Astrocyte (in vitro differentiated cells and primary cell): ENCODE measurements around the gene ANKRD36. TPM values are rescaled to one million over a fixed set of nuclear protein-coding genes. Genes with fewer than 3 reads are reported as not detected.
"Not testable (repeated sequence)": the region's sequence is repeated elsewhere in the genome, so short reads cannot be mapped to it uniquely, and the experiment has no call there.

Source experiments
- DNase-seq: peaks from one replicate; pipeline ENCODE4 v3.0.0-alpha.2; 2010; ENCODE audit warnings: low read depth
- FAIRE-seq: peaks from 2 replicates; lab custom pipeline; 2011; peaks lifted over from hg19 to GRCh38; lab: Jason Lieb, UNC
- H2AFZ ChIP-seq: 2 replicates; pipeline ENCODE4 v1.6.0; 2012; ENCODE audit warnings: low read depth, low read length, inconsistent platforms
- H3K27ac ChIP-seq: 2 replicates; pipeline ENCODE4 v1.5.1; 2011; ENCODE audit warnings: low read depth, low read length, inconsistent platforms
- H3K27me3 ChIP-seq: 2 replicates; pipeline ENCODE4 v1.6.0; 2011; ENCODE audit warnings: low read length, inconsistent platforms; ENCODE audit not compliant: insufficient read depth
- H3K36me3 ChIP-seq: 2 replicates; pipeline ENCODE4 v1.5.1; 2011; ENCODE audit warnings: low read length, inconsistent platforms; ENCODE audit not compliant: insufficient read depth
- H3K4me1 ChIP-seq: 2 replicates; pipeline ENCODE4 v1.5.1; 2011; ENCODE audit warnings: low read length, inconsistent platforms; ENCODE audit not compliant: insufficient read depth
- H3K4me2 ChIP-seq: 2 replicates; pipeline ENCODE4 v1.6.0; 2012; ENCODE audit warnings: low read length, inconsistent platforms
- H3K4me3 ChIP-seq: 2 replicates; pipeline ENCODE4 v1.5.1; 2011; ENCODE audit warnings: low read depth, mild to moderate bottlenecking, low read length, inconsistent platforms; ENCODE audit not compliant: insufficient read depth
- H3K79me2 ChIP-seq: 2 replicates; pipeline ENCODE4 v1.6.0; 2012; ENCODE audit warnings: mild to moderate bottlenecking, low read length, inconsistent platforms; ENCODE audit not compliant: insufficient read depth
- H3K9ac ChIP-seq: 2 replicates; pipeline ENCODE4 v1.6.0; 2012; ENCODE audit warnings: mild to moderate bottlenecking, low read length, inconsistent platforms
- H3K9me3 ChIP-seq: 2 replicates; pipeline ENCODE4 v1.5.1; 2012; ENCODE audit warnings: low read depth, mild to moderate bottlenecking, low read length, inconsistent platforms; ENCODE audit not compliant: insufficient read depth
- H4K20me1 ChIP-seq: 2 replicates; pipeline ENCODE4 v1.6.0; 2012; ENCODE audit warnings: low read length, inconsistent platforms; ENCODE audit not compliant: insufficient read depth
- H3K27ac Mint-ChIP-seq: one replicate; pipeline ENCODE4 v1.8.0; 2021; ENCODE audit warnings: mild to moderate bottlenecking, mixed read lengths; ENCODE audit not compliant: unreplicated experiment
- H3K27me3 Mint-ChIP-seq: one replicate; pipeline ENCODE4 v1.8.0; 2021; ENCODE audit warnings: low read depth, mixed read lengths; ENCODE audit not compliant: unreplicated experiment
- H3K36me3 Mint-ChIP-seq: one replicate; pipeline ENCODE4 v1.8.0; 2021; ENCODE audit warnings: low read depth, mixed read lengths; ENCODE audit not compliant: unreplicated experiment
- H3K4me1 Mint-ChIP-seq: one replicate; pipeline ENCODE4 v1.8.0; 2021; ENCODE audit warnings: low read depth, mixed read lengths; ENCODE audit not compliant: unreplicated experiment
- H3K4me3 Mint-ChIP-seq: one replicate; pipeline ENCODE4 v1.8.0; 2021; ENCODE audit warnings: mild to moderate bottlenecking, moderate library complexity, mixed read lengths; ENCODE audit not compliant: unreplicated experiment
- H3K9me3 Mint-ChIP-seq: one replicate; pipeline ENCODE4 v1.8.0; 2021; ENCODE audit warnings: mild to moderate bottlenecking, mixed read lengths; ENCODE audit not compliant: unreplicated experiment
- CTCF ChIP-seq: IDR thresholded peaks from 2 replicates; pipeline ENCODE4 v1.5.1; 2011; ENCODE audit warnings: low read depth, mild to moderate bottlenecking, inconsistent platforms, low read length, moderate library complexity; ENCODE audit not compliant: insufficient read depth
- EZH2 ChIP-seq: IDR thresholded peaks from 2 replicates; pipeline ENCODE4 v1.6.1; 2012; ENCODE audit warnings: mild to moderate bottlenecking, low read length, inconsistent platforms; ENCODE audit not compliant: insufficient read depth
- total RNA-seq: library from RNA; stranded (reverse); gene quantifications from 2 replicates; pipeline ENCODE4 v1.2.1, GENCODE V29; 2021

ANKRD36 gene
- total RNA-seq, 1 donor from 2014 or later = 21.5 TPM

GRCh38 chr2:97094772-97095611, 18.0 kb upstream of the ANKRD36 start, which contains the start of gene FAHD2B:
Gene FAHD2B, minus strand, starts transcription at chr2:97094882. Its CDS starts 3,176 bp downstream, at chr2:97091706.
- H3K36me3 ChIP-seq, H3K9ac ChIP-seq, H3K9me3 ChIP-seq, H3K36me3 Mint-ChIP-seq, H3K27me3 ChIP-seq, H3K27ac ChIP-seq, H3K4me1 ChIP-seq, H3K4me3 ChIP-seq, H3K79me2 ChIP-seq, H4K20me1 ChIP-seq, H3K9me3 Mint-ChIP-seq, H3K4me1 Mint-ChIP-seq, FAIRE-seq: not testable (repeated sequence)
- peak; percentile 26 for DNase-seq
- peak within 1 kb of the TSS; percentile 83 for H3K4me3 Mint-ChIP-seq
- H2AFZ ChIP-seq = peak within 1 kb of the TSS; percentile 56
- peak within 1 kb of the TSS; percentile 69 for H3K27ac Mint-ChIP-seq
- H3K27me3 Mint-ChIP-seq = peaks cover 24% of the 10 kb centered on the region
- peak within 1 kb of the TSS; percentile 55 for H3K4me2 ChIP-seq

DNA sequence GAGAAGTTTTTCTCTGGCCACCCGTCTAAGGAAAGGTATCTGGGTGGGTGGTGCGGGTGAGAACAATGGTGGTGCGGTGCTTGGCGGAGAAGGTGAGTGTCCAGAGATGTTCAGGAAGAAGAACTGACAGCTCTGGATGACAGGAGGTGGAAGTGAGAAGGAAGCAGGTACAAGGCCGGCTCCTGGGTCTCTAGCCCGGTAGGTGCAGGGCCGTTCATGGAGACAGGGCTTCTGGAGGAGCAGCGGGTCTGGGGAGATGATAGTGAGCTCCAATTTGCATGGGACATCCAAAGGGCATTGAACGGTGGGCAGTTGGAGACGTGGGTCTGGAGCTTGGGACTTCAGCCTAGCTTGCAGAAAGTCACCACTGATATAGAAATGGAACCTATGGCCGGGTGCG, 17.3 kb upstream of the ANKRD36 start:
- Mint-ChIP-seq H3K9me3 (peaks cover 3% of the 10 kb centered on the region), H3K36me3 (no peaks in the 10 kb centered on the region), H3K4me1 (no peaks in the 10 kb centered on the region), H3K27ac (peak overlapping the region; percentile 69), H3K4me3 (peak overlapping the region; percentile 83), H3K27me3 (peaks cover 24% of the 10 kb centered on the region)
- DNase-seq = no peak
- Histone ChIP-seq H3K36me3 (no peaks in the 10 kb centered on the region), H3K9ac (no peak overlapping the region), H2AFZ (no peak overlapping the region), H3K4me1 (no peaks in the 10 kb centered on the region), H3K4me3 (no peak overlapping the region), H3K4me2 (peak overlapping the region; percentile 55), H4K20me1 (no peaks in the 10 kb centered on the region), H3K27ac (no peak overlapping the region), H3K9me3 (no peaks in the 10 kb centered on the region), H3K79me2 (no peaks in the 10 kb centered on the region), H3K27me3 (no peaks in the 10 kb centered on the region)
- no peak for FAIRE-seq
- no peak for TF ChIP-seq EZH2
- TF ChIP-seq CTCF = no peak

DNA sequence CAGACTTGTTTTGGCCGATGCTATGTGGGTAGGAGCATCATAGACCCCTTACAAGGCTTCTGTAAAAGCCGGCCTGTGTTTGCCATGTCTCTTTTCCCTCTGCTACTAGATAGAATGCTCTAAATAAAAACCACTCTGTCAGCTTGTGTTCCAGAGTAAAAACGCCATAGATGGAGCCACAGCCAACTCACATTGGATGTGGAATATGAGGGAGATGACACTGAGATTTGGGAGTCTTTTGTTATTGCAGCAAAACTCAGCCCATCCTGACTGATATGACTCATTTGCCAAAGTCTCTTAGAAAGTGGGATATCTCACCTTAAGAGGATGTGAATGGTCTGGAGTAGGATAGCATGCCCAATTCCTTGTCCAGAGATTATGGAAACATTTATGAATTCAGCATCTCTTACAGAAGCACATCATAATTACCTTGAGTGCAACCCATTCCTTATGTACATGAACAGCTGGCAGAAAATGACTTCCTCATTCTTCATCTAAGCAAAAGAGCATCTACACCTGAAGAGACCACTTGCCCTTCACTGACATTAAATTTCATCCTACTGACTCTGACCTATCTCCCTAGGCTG, 14.1 kb upstream of the ANKRD36 start:
- H3K79me2 ChIP-seq, H3K4me3 ChIP-seq, H3K36me3 Mint-ChIP-seq, DNase-seq, H3K4me1 ChIP-seq, H3K9ac ChIP-seq, H3K9me3 Mint-ChIP-seq, FAIRE-seq, H3K4me1 Mint-ChIP-seq, H3K9me3 ChIP-seq, H3K27me3 ChIP-seq, H3K36me3 ChIP-seq, H3K4me3 Mint-ChIP-seq, H3K27ac Mint-ChIP-seq, H3K27ac ChIP-seq, H3K4me2 ChIP-seq, H4K20me1 ChIP-seq, H2AFZ ChIP-seq: not testable (repeated sequence)
- H3K27me3 Mint-ChIP-seq = peaks cover 21% of the 10 kb centered on the region

GRCh38 chr2:97106878-97107277, 6.1 kb upstream of the ANKRD36 start:
- not testable (repeated sequence) for H3K27ac Mint-ChIP-seq, H3K9ac ChIP-seq, H3K27ac ChIP-seq, H3K4me2 ChIP-seq, H3K9me3 ChIP-seq, FAIRE-seq, H2AFZ ChIP-seq, H4K20me1 ChIP-seq, H3K79me2 ChIP-seq, DNase-seq, H3K27me3 Mint-ChIP-seq, H3K36me3 Mint-ChIP-seq, H3K4me1 ChIP-seq, H3K9me3 Mint-ChIP-seq, H3K4me3 Mint-ChIP-seq, H3K4me1 Mint-ChIP-seq, H3K36me3 ChIP-seq, H3K27me3 ChIP-seq, H3K4me3 ChIP-seq

- H3K9me3 ChIP-seq, H3K4me2 ChIP-seq, H4K20me1 ChIP-seq, H3K4me3 ChIP-seq, H3K4me1 ChIP-seq, H3K4me1 Mint-ChIP-seq, H3K4me3 Mint-ChIP-seq, H3K36me3 ChIP-seq, FAIRE-seq, H2AFZ ChIP-seq, H3K9me3 Mint-ChIP-seq, H3K27me3 Mint-ChIP-seq, H3K27me3 ChIP-seq, H3K79me2 ChIP-seq, H3K36me3 Mint-ChIP-seq, H3K27ac Mint-ChIP-seq, H3K9ac ChIP-seq, H3K27ac ChIP-seq, DNase-seq: not testable (repeated sequence)
Observed at GRCh38 chr2:97111246-97111645, 1.7 kb upstream of the ANKRD36 start.
